GM12873 (cell line): ENCODE measurements around the gene CEP89.

Experiments used
- CTCF ChIP-seq: IDR thresholded peaks from 2 replicates; pipeline ENCODE4 v1.5.1; 2012; ENCODE audit warnings: low read depth, mild to moderate bottlenecking, moderate library complexity, low read length, control low read depth; ENCODE audit not compliant: insufficient read depth; ENCODE audit errors: missing control alignments

Gene CEP89

GRCh38 chr19:32971715-32972540 lies at the start of gene CEP89, which contains the start of gene FAAP24:
Gene CEP89, minus strand, starts transcription at chr19:32971958. Its CDS starts 84 bp downstream, at chr19:32971874.
Gene FAAP24, plus strand, starts transcription at chr19:32972242. Its CDS starts 955 bp downstream, at chr19:32973197.
- no peak for TF ChIP-seq CTCF

- TF ChIP-seq CTCF: no peak
Observed at GRCh38 chr19:33008738-33009137, 37.0 kb upstream of the CEP89 start.

- no peak for TF ChIP-seq CTCF
Observed at GRCh38 chr19:33005440-33005839, 33.7 kb upstream of the CEP89 start.

- TF ChIP-seq CTCF: no peak
Observed at GRCh38 chr19:33000910-33001309, 29.2 kb upstream of the CEP89 start.

GRCh38 chr19:33000510-33000909 lies 28.8 kb upstream of the CEP89 start:
- TF ChIP-seq CTCF: no peak

- TF ChIP-seq CTCF: no peak
Observed at GRCh38 chr19:32998722-32999121, 27.0 kb upstream of the CEP89 start.

GRCh38 chr19:32997716-32998355 lies 26.1 kb upstream of the CEP89 start:
- no peak for TF ChIP-seq CTCF
